B cell (primary cell): ENCODE results near the gene KCNK18. TPM values are rescaled to one million over a fixed set of nuclear protein-coding genes. Genes with fewer than 3 reads are reported as not detected.
"Not testable (repeated sequence)": the region's sequence is repeated elsewhere in the genome, so short reads cannot be mapped to it uniquely, and the experiment has no call there.

Source experiments
- ATAC-seq: fragments of 200-7000 bp; cut with Tn5 transposase; one replicate; pipeline ENCODE4 v1.10.0; 2021; ENCODE audit warnings: low read depth, mild to moderate bottlenecking, moderate number of reproducible peaks, moderate library complexity
- CTCF ChIA-PET: fragments of 350-600 bp; sonication (Branson Sonifier 250); formaldehyde crosslinking; loops from one replicate; lab custom pipeline; 2021; ENCODE audit warnings: antibody characterized with exemption, inconsistent platforms; lab: Charles Lee
- POLR2A ChIA-PET: fragments of 350-600 bp; sonication (Branson Sonifier 250); formaldehyde crosslinking; loops from one replicate; lab custom pipeline; 2021; ENCODE audit warnings: antibody characterized with exemption; lab: Charles Lee
- DNase-seq: peaks from one replicate; pipeline ENCODE4 v3.0.0; 2013
- H2AFZ ChIP-seq: 2 replicates; pipeline ENCODE4 v1.6.1; 2012; ENCODE audit warnings: mild to moderate bottlenecking, low read depth, low read length; ENCODE audit not compliant: insufficient read depth, poor library complexity, severe bottlenecking
- H3K27ac ChIP-seq, 2 donors: 1 replicate in 1 of 2; 2 replicates in 1 of 2; pipeline ENCODE4 v1.5.1; 2012 to 2013; ENCODE audit warnings: low read length in 2 of 2, mild to moderate bottlenecking in 2 of 2, moderate library complexity in 1 of 2
- H3K27me3 ChIP-seq, 4 experiments: fragments of 200-600 bp in 1 of 4; sonication (generic) in 1 of 4; replicated peaks in 1 of 4; 1 replicate in 2 of 4; 2 replicates in 2 of 4; pipeline versions ENCODE4 v1.6.1 to v1.7.0; 2013 to 2016; ENCODE audit warnings: low read length in 3 of 4, mild to moderate bottlenecking in 2 of 4, mixed read lengths in 1 of 4, moderate library complexity in 1 of 4; ENCODE audit not compliant: insufficient read depth in 4 of 4, control insufficient read depth in 3 of 4; ENCODE audit errors: control extremely low read depth in 1 of 4
- H3K36me3 ChIP-seq, 2 experiments: replicated peaks in 1 of 2; 1 replicate in 1 of 2; 2 replicates in 1 of 2; pipeline versions ENCODE4 v1.6.1 to v1.7.1; 2013; ENCODE audit warnings: low read length in 1 of 2; ENCODE audit not compliant: insufficient read depth in 2 of 2, control insufficient read depth in 1 of 2; ENCODE audit errors: control extremely low read depth in 1 of 2, extremely low read depth in 1 of 2
- H3K4me1 ChIP-seq, 2 donors: fragments of 200-600 bp in 1 of 2; sonication (generic) in 1 of 2; 1 replicate in 1 of 2; 2 replicates in 1 of 2; pipeline versions ENCODE4 v1.5.1 to v1.6.1; 2013 to 2017; ENCODE audit warnings: low read length in 2 of 2; ENCODE audit not compliant: control insufficient read depth in 2 of 2, insufficient read depth in 2 of 2
- H3K4me2 ChIP-seq: replicated peaks from 2 replicates; pipeline ENCODE3; 2012; ENCODE audit warnings: mild to moderate bottlenecking, low read depth, low read length; ENCODE audit not compliant: poor library complexity, severe bottlenecking
- H3K4me3 ChIP-seq, 5 experiments: fragments of 200-600 bp in 1 of 5; sonication (generic) in 1 of 5; 1 replicate in 3 of 5; 2 replicates in 2 of 5; pipeline versions ENCODE4 v1.5.1 to v1.7.0; 2011 to 2016; ENCODE audit warnings: low read length in 4 of 5, mild to moderate bottlenecking in 4 of 5, low read depth in 2 of 5, control low read depth in 1 of 5, moderate library complexity in 1 of 5; ENCODE audit not compliant: insufficient read depth in 1 of 5; ENCODE audit errors: control extremely low read depth in 1 of 5, extremely low read depth in 1 of 5
- H3K79me2 ChIP-seq: fragments of 200-600 bp; sonication (generic); one replicate; pipeline ENCODE4 v1.6.0; 2016; ENCODE audit warnings: low read length; ENCODE audit not compliant: control insufficient read depth, insufficient read depth
- H3K9ac ChIP-seq: fragments of 200-600 bp; sonication (generic); 2 replicates; pipeline ENCODE4 v1.6.1; 2017; ENCODE audit warnings: mild to moderate bottlenecking, low read length, moderate library complexity
- H3K9me3 ChIP-seq, 3 donors: one replicate each; pipeline versions ENCODE4 v1.6.1 to v1.7.1; 2013; ENCODE audit warnings: low read length in 2 of 3; ENCODE audit not compliant: control insufficient read depth in 2 of 3, insufficient read depth in 1 of 3; ENCODE audit errors: control extremely low read depth in 1 of 3
- H4K20me1 ChIP-seq: 2 replicates; pipeline ENCODE4 v1.6.0; 2012; ENCODE audit warnings: mild to moderate bottlenecking, low read length; ENCODE audit not compliant: insufficient read depth, control insufficient read depth, poor library complexity, severe bottlenecking
- H3K27ac Mint-ChIP-seq: one replicate; pipeline ENCODE4 v1.8.0; 2021; ENCODE audit warnings: mixed read lengths
- H3K27me3 Mint-ChIP-seq: one replicate; pipeline ENCODE4 v1.8.0; 2021; ENCODE audit warnings: mixed read lengths
- H3K4me1 Mint-ChIP-seq: one replicate; pipeline ENCODE4 v1.8.0; 2021; ENCODE audit warnings: mixed read lengths
- H3K4me3 Mint-ChIP-seq: one replicate; pipeline ENCODE4 v1.8.0; 2021; ENCODE audit warnings: mixed read lengths
- H3K9me3 Mint-ChIP-seq: one replicate; pipeline ENCODE4 v1.8.0; 2022; ENCODE audit warnings: mixed read lengths; ENCODE audit not compliant: insufficient read depth
- CTCF ChIP-seq: fragments of 200-600 bp; IDR thresholded peaks from one replicate; pipeline ENCODE4 v1.8.0; 2022; ENCODE audit warnings: antibody characterized with exemption, mild to moderate bottlenecking
- EZH2 ChIP-seq: IDR thresholded peaks from 2 replicates; pipeline ENCODE4 v1.6.1; 2012; ENCODE audit warnings: borderline replicate concordance, low read depth, mild to moderate bottlenecking, moderate library complexity, low read length; ENCODE audit not compliant: insufficient read depth, poor library complexity, severe bottlenecking
- WGBS: methylation state at CpG from one replicate; pipeline ENCODE4 v1.1.5; 2013; ENCODE audit warnings: missing lambda C conversion rate; ENCODE audit not compliant: insufficient coverage; 5-methylcytosine and 5-hydroxymethylcytosine counted together
- intact Hi-C: fragments of 100-400 bp; cut with micrococcal nuclease; formaldehyde crosslinking; loops from one replicate; pipeline ENCODE4 v1.10.0; 2022
- polyA plus RNA-seq: library from polyadenylated mRNA; depleted of rRNA; stranded (reverse); fragments of >200 nt; gene quantifications from 2 replicates; pipeline ENCODE4 v1.2.3, GENCODE V29; 2012
- total RNA-seq, 2 donors: library from RNA; stranded (reverse); fragments of 120-200 nt in 1 of 2; gene quantifications; 1 replicate in 1 of 2; 2 replicates in 1 of 2; pipeline versions ENCODE4 v1.2.3 to v1.2.4, GENCODE V29; 2013 to 2022

The KCNK18 gene
- total and polyA plus RNA-seq, 2 donors (not counting 1 experiment from before 2014, with no cell fraction given) = not detected

GRCh38 chr10:117226813-117227451 lies 29.6 kb downstream of the KCNK18 start:
- Histone ChIP-seq H3K9me3 (peaks cover 0 to 3% (median 0%) of the 10 kb centered on the region in 3 donors), H3K27me3 (peaks cover 0 to 8% (median 1%) of the 10 kb centered on the region in 4 experiments), H3K4me3 (no peak overlapping the region), H3K27ac (no peak overlapping the region), H3K79me2 (no peaks in the 10 kb centered on the region), H3K4me1 (no peaks in the 10 kb centered on the region), H3K36me3 (no peaks in the 10 kb centered on the region), H4K20me1 (no peaks in the 10 kb centered on the region), H3K9ac (no peak overlapping the region), H3K4me2 (no peak overlapping the region), H2AFZ (no peak overlapping the region)
- H3K4me3 Mint-ChIP-seq = no peak overlapping the region
- no peaks in the 10 kb centered on the region for H3K9me3 Mint-ChIP-seq
- peaks cover 41% of the 10 kb centered on the region for H3K27me3 Mint-ChIP-seq
- ChIA-PET POLR2A (no interaction called here), CTCF (interaction anchor here (3.3 kb wide), 1 partner anchor 10 kb away, joined by 22 read pairs; no protein-coding TSS in a partner anchor)
- H3K27ac Mint-ChIP-seq = no peak overlapping the region
- no peaks in the 10 kb centered on the region for H3K4me1 Mint-ChIP-seq
- 51% methylated on average over 4 of the region's 10 CpGs for WGBS
- ATAC-seq (no peak), DNase-seq (no peak)
- no peak for TF ChIP-seq CTCF
- TF ChIP-seq EZH2 = no peak
- intact Hi-C loops = no loop called here

- intact Hi-C loops = no loop called here
- H3K79me2 ChIP-seq = no peaks in the 10 kb centered on the region
- H3K27me3 ChIP-seq = peaks cover 0 to 17% (median 1%) of the 10 kb centered on the region in 4 experiments
- H3K9me3 ChIP-seq = peaks cover 0 to 3% (median 0%) of the 10 kb centered on the region in 3 donors
- H3K4me3 ChIP-seq = no peak overlapping the region
- H2AFZ ChIP-seq = no peak overlapping the region
- POLR2A ChIA-PET = no interaction called here
- Mint-ChIP-seq H3K9me3 (no peaks in the 10 kb centered on the region), H3K4me1 (no peaks in the 10 kb centered on the region), H3K4me3 (no peak overlapping the region), H3K27ac (no peak overlapping the region), H3K27me3 (peaks cover 48% of the 10 kb centered on the region)
- no peak for ATAC-seq
- H3K9ac ChIP-seq = no peak overlapping the region
- no peak for DNase-seq
- H3K36me3 ChIP-seq = no peaks in the 10 kb centered on the region
- H4K20me1 ChIP-seq = no peaks in the 10 kb centered on the region
- no peak overlapping the region for H3K4me2 ChIP-seq
- CTCF ChIA-PET = no interaction called here
- H3K27ac ChIP-seq = no peak overlapping the region
- TF ChIP-seq CTCF (no peak), EZH2 (no peak)
- no peaks in the 10 kb centered on the region for H3K4me1 ChIP-seq
These were observed 30.9 kb downstream of the KCNK18 start for GRCh38 chr10:117228210-117228609.

- DNase-seq, H2AFZ ChIP-seq, H3K4me3 ChIP-seq, H3K79me2 ChIP-seq, H3K9me3 ChIP-seq, POLR2A ChIA-PET, intact Hi-C loops, H3K4me3 Mint-ChIP-seq, CTCF ChIA-PET, H3K36me3 ChIP-seq, H4K20me1 ChIP-seq, H3K9ac ChIP-seq, ATAC-seq, H3K27ac Mint-ChIP-seq, H3K9me3 Mint-ChIP-seq, H3K4me1 ChIP-seq, H3K4me1 Mint-ChIP-seq, H3K4me2 ChIP-seq, H3K27ac ChIP-seq: not testable (repeated sequence)
- peaks cover 63% of the 10 kb centered on the region for H3K27me3 Mint-ChIP-seq
- WGBS = 100% methylated on average over 2 of the region's 4 CpGs
- peaks cover 0 to 23% (median 1%) of the 10 kb centered on the region in 4 experiments for H3K27me3 ChIP-seq
These were observed 32.8 kb downstream of the KCNK18 start for GRCh38 chr10:117230107-117230506.
